Cardiac fibroblast (primary cell): ENCODE measurements around the gene KLK15.

Experiments used
- DNase-seq, 2 donors: peaks; one replicate each; pipeline versions ENCODE4 v3.0.0 to v3.0.0-alpha.2; 2010; ENCODE audit warnings: low read depth in 2 of 2
- H3K4me3 ChIP-seq, 2 donors: replicated peaks in 1 of 2; 1 replicate in 1 of 2; 2 replicates in 1 of 2; pipeline ENCODE4 v1.5.1; 2011; ENCODE audit warnings: low read depth in 2 of 2, low read length in 2 of 2, mild to moderate bottlenecking in 2 of 2, moderate library complexity in 1 of 2
- TF ChIP-seq, protein P1 (sequence below): IDR thresholded peaks from one replicate; pipeline ENCODE4 v1.5.1; 2011; ENCODE audit warnings: low read depth, mild to moderate bottlenecking, low read length, inconsistent platforms

The KLK15 gene

DNA sequence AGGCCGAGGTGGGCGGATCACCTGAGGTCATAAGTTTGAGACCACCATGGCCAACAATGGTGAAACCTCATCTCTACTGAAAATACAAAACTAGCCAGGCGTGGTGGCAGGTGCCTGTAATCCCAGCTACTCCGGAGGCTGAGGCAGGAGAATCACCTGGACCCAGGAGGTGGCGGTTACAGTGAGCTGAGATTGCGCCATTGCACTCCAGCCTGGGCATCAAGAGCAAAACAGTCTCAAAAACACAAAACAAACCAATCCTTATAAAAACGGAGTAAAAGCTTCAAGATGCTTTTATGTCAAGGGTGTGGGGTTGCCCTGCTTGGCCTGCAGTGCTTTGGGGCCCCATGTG is 36.0 kb downstream of the KLK15 start:
- no peak for DNase-seq
- no peak overlapping the region for H3K4me3 ChIP-seq
- TF ChIP-seq, protein P1, sequence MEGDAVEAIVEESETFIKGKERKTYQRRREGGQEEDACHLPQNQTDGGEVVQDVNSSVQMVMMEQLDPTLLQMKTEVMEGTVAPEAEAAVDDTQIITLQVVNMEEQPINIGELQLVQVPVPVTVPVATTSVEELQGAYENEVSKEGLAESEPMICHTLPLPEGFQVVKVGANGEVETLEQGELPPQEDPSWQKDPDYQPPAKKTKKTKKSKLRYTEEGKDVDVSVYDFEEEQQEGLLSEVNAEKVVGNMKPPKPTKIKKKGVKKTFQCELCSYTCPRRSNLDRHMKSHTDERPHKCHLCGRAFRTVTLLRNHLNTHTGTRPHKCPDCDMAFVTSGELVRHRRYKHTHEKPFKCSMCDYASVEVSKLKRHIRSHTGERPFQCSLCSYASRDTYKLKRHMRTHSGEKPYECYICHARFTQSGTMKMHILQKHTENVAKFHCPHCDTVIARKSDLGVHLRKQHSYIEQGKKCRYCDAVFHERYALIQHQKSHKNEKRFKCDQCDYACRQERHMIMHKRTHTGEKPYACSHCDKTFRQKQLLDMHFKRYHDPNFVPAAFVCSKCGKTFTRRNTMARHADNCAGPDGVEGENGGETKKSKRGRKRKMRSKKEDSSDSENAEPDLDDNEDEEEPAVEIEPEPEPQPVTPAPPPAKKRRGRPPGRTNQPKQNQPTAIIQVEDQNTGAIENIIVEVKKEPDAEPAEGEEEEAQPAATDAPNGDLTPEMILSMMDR = no peak

GRCh38 chr19:50796634-50797428 is 36.5 kb downstream of the KLK15 start:
- DNase-seq = no peak
- TF ChIP-seq, protein P1 = no peak

DNA sequence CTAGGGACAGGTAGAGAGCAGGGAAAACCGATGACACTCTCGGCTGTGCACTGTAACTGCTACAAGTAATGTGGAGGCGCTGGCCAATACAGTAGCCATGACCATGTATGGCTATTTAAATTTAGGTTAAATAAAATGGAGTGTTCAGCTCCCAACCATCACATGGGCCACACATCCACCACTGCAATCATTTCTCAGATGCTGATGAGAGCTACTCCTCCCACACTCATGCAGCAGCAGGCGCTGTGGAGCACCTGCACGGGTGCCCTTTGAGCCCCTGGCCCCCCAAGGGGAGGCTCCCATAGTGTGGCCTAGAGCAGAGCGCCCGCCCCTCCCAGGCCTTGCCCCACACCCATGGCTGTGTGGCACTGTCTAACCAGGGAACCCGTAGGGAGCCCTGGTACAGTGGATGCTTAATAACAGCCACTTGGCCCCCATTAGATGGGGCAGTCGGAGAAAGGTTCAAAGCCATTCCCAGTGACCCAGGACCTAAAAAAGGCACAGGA is 37.2 kb downstream of the KLK15 start:
- DNase-seq = no peak

More at GRCh38 chr19:50796634-50797428, 36.5 kb downstream of the KLK15 start:
- H3K4me3 ChIP-seq = no peak overlapping the region

DNA sequence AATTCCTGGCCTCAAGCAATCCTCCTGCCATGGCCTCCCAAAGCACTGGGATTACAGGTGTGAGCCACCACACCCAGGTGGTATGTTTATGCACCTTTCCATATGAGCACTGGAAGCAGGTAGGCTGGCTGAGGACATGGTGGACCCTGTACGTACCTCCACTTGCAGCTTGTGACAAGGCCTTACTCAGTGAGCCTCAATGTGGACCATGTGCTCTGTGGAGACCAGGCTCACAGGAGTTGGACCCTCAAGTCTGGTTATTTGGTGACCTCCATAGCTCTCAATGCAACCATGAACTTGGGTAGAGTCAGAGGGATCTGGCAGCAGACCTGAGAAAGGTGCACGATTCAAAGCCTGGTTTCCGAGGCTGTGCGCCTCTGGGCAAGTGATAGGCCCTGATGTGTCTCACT is 37.7 kb downstream of the KLK15 start:
- DNase-seq = no peak
- TF ChIP-seq, protein P1 = no peak
- no peak overlapping the region for H3K4me3 ChIP-seq

More for the DNA sequence above, 37.2 kb downstream of the KLK15 start:
- TF ChIP-seq, protein P1 = no peak
- no peak overlapping the region for H3K4me3 ChIP-seq

DNA sequence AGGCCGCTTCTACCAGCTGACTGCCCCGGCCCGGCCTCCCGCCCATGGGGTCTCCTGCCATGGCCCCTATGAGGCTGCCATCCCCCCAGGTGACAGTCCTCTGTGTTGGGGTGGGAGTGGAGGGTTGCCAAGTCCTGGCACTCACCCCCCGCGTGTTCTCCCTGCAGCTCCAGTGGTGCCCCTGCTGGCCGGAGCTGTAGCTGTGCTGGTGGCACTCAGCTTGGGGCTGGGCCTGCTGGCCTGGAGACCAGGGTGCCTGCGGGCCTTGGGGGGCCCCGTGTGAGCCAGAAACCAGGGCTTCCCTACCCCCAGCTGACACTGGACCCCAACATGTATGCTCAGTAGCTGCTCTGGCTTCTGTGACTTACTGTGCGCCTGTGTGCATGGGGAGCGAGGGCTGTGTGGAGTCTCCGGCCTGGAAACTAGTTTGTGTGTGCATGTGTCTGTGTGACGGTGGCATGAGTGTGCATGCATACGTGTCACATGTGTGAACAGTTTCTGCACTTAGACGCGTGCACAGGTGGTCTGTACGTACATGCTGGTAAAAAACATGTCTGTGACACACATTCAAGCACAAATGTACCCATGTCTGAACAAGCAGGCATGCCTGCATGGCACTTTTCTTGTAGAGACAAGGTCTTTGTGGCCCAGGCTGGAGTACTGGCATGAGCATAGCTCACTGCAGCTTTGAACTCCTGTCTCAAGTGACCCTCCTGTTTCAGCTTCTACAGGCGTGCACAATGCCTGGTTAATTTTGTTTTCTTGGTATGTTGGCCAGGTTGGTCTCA is 38.3 kb downstream of the KLK15 start:
- TF ChIP-seq, protein P1 = no peak
- H3K4me3 ChIP-seq = no peak overlapping the region
- no peak for DNase-seq

GRCh38 chr19:50794074-50794875 is 39.1 kb downstream of the KLK15 start:
- H3K4me3 ChIP-seq = no peak overlapping the region
- TF ChIP-seq, protein P1 = peak; percentile 8
- DNase-seq = peak in 1 of 2 donors; percentile 20
